ENCODE results near the gene GPR157.

DNA sequence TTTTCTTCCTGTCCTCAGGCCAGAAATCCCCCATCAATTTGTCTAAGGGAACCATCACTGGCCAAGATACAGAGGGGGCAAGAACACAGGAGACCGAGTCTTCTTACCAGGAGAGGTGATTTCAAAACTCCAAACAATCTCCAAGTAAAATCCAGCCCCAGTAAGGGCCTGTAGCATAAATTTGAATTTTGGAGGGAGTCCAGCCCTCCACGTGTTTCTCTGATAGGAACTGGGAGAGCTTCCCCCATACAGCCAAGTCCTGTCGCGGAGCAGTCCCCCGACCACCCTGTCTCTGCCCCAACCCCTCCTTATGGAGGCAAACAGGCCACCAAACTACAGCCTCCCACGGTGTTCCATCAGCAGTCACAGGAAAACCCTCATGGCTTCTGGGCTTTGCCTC lies 32.4 kb upstream of the GPR157 start:
- no peak for TF ChIP-seq CTCF (IDR thresholded peaks at IDR 0.05)
- no peak for TF ChIP-seq EZH2 (IDR thresholded peaks at IDR 0.05)
